Stimulated activated CD8-positive, alpha-beta memory T cell treated with anti-CD3 and anti-CD28 coated beads, Interleukin-4, amount 100 ng/mL, for 48 hours (primary cell): Measurements from ENCODE around the gene SFN.
"Not testable (repeated sequence)": the region's sequence is repeated elsewhere in the genome, so short reads cannot be mapped to it uniquely, and the experiment has no call there.

Experiments used
- DNase-seq: peaks from one replicate; pipeline ENCODE4 v3.0.0-alpha.2; 2020

SFN gene

GRCh38 chr1:26839779-26840178 lies 23.2 kb upstream of the SFN start:
- no peak for DNase-seq

GRCh38 chr1:26844424-26845196 lies 18.3 kb upstream of the SFN start:
- DNase-seq = no peak

GRCh38 chr1:26847826-26848225 lies 15.1 kb upstream of the SFN start:
- DNase-seq = not testable (repeated sequence)

GRCh38 chr1:26848499-26848898 lies 14.4 kb upstream of the SFN start:
- no peak for DNase-seq

- no peak for DNase-seq
Observed at GRCh38 chr1:26848941-26849774, 13.8 kb upstream of the SFN start.

GRCh38 chr1:26851106-26851684 lies 11.8 kb upstream of the SFN start:
- DNase-seq = no peak

- DNase-seq = no peak
Observed at GRCh38 chr1:26852701-26853100, 10.2 kb upstream of the SFN start.

- DNase-seq = peak; percentile 91
Observed at GRCh38 chr1:26853156-26853555, 9.8 kb upstream of the SFN start.

GRCh38 chr1:26853600-26853999 lies 9.3 kb upstream of the SFN start:
- DNase-seq = no peak

- DNase-seq = no peak
Observed at GRCh38 chr1:26854906-26855305, 8.0 kb upstream of the SFN start.

GRCh38 chr1:26855636-26856035 lies 7.3 kb upstream of the SFN start:
- DNase-seq = no peak

- DNase-seq = no peak
Observed at GRCh38 chr1:26856181-26856580, 6.8 kb upstream of the SFN start.

- no peak for DNase-seq
Observed at GRCh38 chr1:26856604-26857469, 6.1 kb upstream of the SFN start.

GRCh38 chr1:26857473-26858060 lies 5.4 kb upstream of the SFN start:
- no peak for DNase-seq

GRCh38 chr1:26858160-26858559 lies 4.8 kb upstream of the SFN start:
- DNase-seq = no peak

GRCh38 chr1:26858891-26859640 lies 3.9 kb upstream of the SFN start:
- no peak for DNase-seq

GRCh38 chr1:26861286-26861701 lies 1.7 kb upstream of the SFN start:
- no peak for DNase-seq

- no peak for DNase-seq
Observed at GRCh38 chr1:26861889-26862378, 1.0 kb upstream of the SFN start.

- DNase-seq = no peak
Observed at GRCh38 chr1:26863685-26864077, 732 bp downstream of the SFN start.

- DNase-seq = peak; percentile 95
Observed at GRCh38 chr1:26864610-26865480, 1.9 kb downstream of the SFN start.
